H9 (cell line): ENCODE measurements around the gene DIP2C. TPM values are rescaled to one million over a fixed set of nuclear protein-coding genes. Genes with fewer than 3 reads are reported as not detected.

ENCODE experiments used
- DNase-seq: peaks from one replicate; pipeline ENCODE4 v3.0.0-alpha.2; 2017
- H2AFZ ChIP-seq: one replicate; pipeline ENCODE4 v1.6.1; 2013; ENCODE audit warnings: mild to moderate bottlenecking, low read length, control low read depth, moderate library complexity
- H2AK5ac ChIP-seq: 2 replicates; pipeline ENCODE4 v1.6.1; 2013; ENCODE audit warnings: low read length, control low read depth, mixed read lengths; ENCODE audit not compliant: insufficient read length
- H2BK120ac ChIP-seq: one replicate; pipeline ENCODE4 v1.6.1; 2013; ENCODE audit warnings: low read depth, mild to moderate bottlenecking, low read length, control low read depth, inconsistent platforms; ENCODE audit not compliant: poor library complexity, severe bottlenecking
- H2BK12ac ChIP-seq: 2 replicates; pipeline ENCODE4 v1.6.1; 2013; ENCODE audit warnings: low read length, control low read depth, mixed read lengths, low read depth; ENCODE audit not compliant: insufficient read length
- H2BK15ac ChIP-seq: 2 replicates; pipeline ENCODE4 v1.6.1; 2013; ENCODE audit warnings: low read depth, low read length, control low read depth
- H2BK20ac ChIP-seq: one replicate; pipeline ENCODE4 v1.6.1; 2013; ENCODE audit warnings: low read depth, mild to moderate bottlenecking, low read length, control low read depth, inconsistent platforms; ENCODE audit not compliant: poor library complexity, severe bottlenecking
- H2BK5ac ChIP-seq: 2 replicates; pipeline ENCODE4 v1.6.1; 2013; ENCODE audit warnings: low read length, control low read depth, mixed read lengths; ENCODE audit not compliant: insufficient read length
- H3K14ac ChIP-seq: 2 replicates; pipeline ENCODE4 v1.6.1; 2013; ENCODE audit warnings: low read length, control low read depth; ENCODE audit not compliant: insufficient read depth
- H3K18ac ChIP-seq: 2 replicates; pipeline ENCODE4 v1.6.1; 2013; ENCODE audit warnings: low read depth, mild to moderate bottlenecking, mixed read lengths, low read length, control low read depth; ENCODE audit not compliant: insufficient read length
- H3K23ac ChIP-seq: 2 replicates; pipeline ENCODE4 v1.6.1; 2013; ENCODE audit warnings: low read length, control low read depth, mixed read lengths, low read depth; ENCODE audit not compliant: insufficient read length
- H3K23me2 ChIP-seq: 2 replicates; pipeline ENCODE4 v1.6.1; 2013; ENCODE audit warnings: low read depth, mild to moderate bottlenecking, mixed read lengths, low read length, control low read depth; ENCODE audit not compliant: insufficient read length, poor library complexity, severe bottlenecking
- H3K27ac ChIP-seq: 2 replicates; pipeline ENCODE4 v1.5.1; 2013; ENCODE audit warnings: low read length, control low read depth, mixed read lengths, low read depth; ENCODE audit not compliant: insufficient read length
- H3K27me3 ChIP-seq: 2 replicates; pipeline ENCODE4 v1.6.1; 2013; ENCODE audit warnings: low read length, control low read depth, inconsistent platforms; ENCODE audit not compliant: insufficient read depth
- H3K4ac ChIP-seq: 2 replicates; pipeline ENCODE4 v1.6.1; 2013; ENCODE audit warnings: low read depth, mild to moderate bottlenecking, control low read depth, inconsistent platforms, low read length, moderate library complexity
- H3K4me1 ChIP-seq: 2 replicates; pipeline ENCODE4 v1.6.1; 2013; ENCODE audit warnings: low read length, control low read depth, inconsistent platforms; ENCODE audit not compliant: insufficient read depth
- H3K4me2 ChIP-seq: 2 replicates; pipeline ENCODE4 v1.6.1; 2013; ENCODE audit warnings: low read length, control low read depth, mixed read lengths; ENCODE audit not compliant: insufficient read length, insufficient read depth
- H3K56ac ChIP-seq: 2 replicates; pipeline ENCODE4 v1.6.1; 2013; ENCODE audit warnings: low read depth, mild to moderate bottlenecking, mixed read lengths, low read length, control low read depth; ENCODE audit not compliant: insufficient read length
- H3K79me1 ChIP-seq: 2 replicates; pipeline ENCODE4 v1.6.1; 2013; ENCODE audit warnings: low read depth, mild to moderate bottlenecking, moderate library complexity, low read length, control low read depth, inconsistent platforms; ENCODE audit not compliant: insufficient read depth, poor library complexity, severe bottlenecking
- H3K79me2 ChIP-seq: 2 replicates; pipeline ENCODE4 v1.6.1; 2013; ENCODE audit warnings: low read length, control low read depth, inconsistent platforms; ENCODE audit not compliant: insufficient read depth
- H3K9ac ChIP-seq: 2 replicates; pipeline ENCODE4 v1.6.1; 2013; ENCODE audit warnings: low read length, control low read depth, mixed read lengths; ENCODE audit not compliant: insufficient read length; ENCODE audit errors: extremely low read depth
- H3K9me3 ChIP-seq: one replicate; pipeline ENCODE4 v1.6.1; 2013; ENCODE audit warnings: low read depth, low read length, inconsistent platforms; ENCODE audit not compliant: control insufficient read depth
- H3T11ph ChIP-seq: one replicate; pipeline ENCODE4 v1.6.1; 2013; ENCODE audit warnings: mild to moderate bottlenecking, low read length, control low read depth, inconsistent platforms
- H4K20me1 ChIP-seq: one replicate; pipeline ENCODE4 v1.6.1; 2013; ENCODE audit not compliant: control insufficient read depth, insufficient read length, insufficient read depth
- H4K5ac ChIP-seq: 2 replicates; pipeline ENCODE4 v1.6.1; 2013; ENCODE audit warnings: low read depth, mild to moderate bottlenecking, mixed read lengths, low read length, control low read depth; ENCODE audit not compliant: insufficient read length
- H4K8ac ChIP-seq: replicated peaks from 2 replicates; pipeline ENCODE4 v1.6.1; 2013; ENCODE audit warnings: low read length, control low read depth, mixed read lengths, low read depth; ENCODE audit not compliant: insufficient read length
- H4K91ac ChIP-seq: 2 replicates; pipeline ENCODE4 v1.6.1; 2013; ENCODE audit warnings: low read depth, mild to moderate bottlenecking, moderate library complexity, mixed read lengths, low read length, control low read depth; ENCODE audit not compliant: insufficient read length
- H3K27ac Mint-ChIP-seq, 3 experiments: 2 replicates in 2 of 3; 3 replicates in 1 of 3; pipeline ENCODE4 v1.8.0; 2020 to 2021; ENCODE audit warnings: mixed read lengths in 3 of 3, mild to moderate bottlenecking in 1 of 3, moderate library complexity in 1 of 3
- H3K27me3 Mint-ChIP-seq: 2 replicates; pipeline ENCODE4 v1.8.0; 2021; ENCODE audit warnings: low read depth, mild to moderate bottlenecking, moderate library complexity, mixed read lengths
- H3K36me3 Mint-ChIP-seq, 3 experiments: 2 replicates in 2 of 3; 3 replicates in 1 of 3; pipeline ENCODE4 v1.8.0; 2020 to 2021; ENCODE audit warnings: low read depth in 3 of 3, mixed read lengths in 3 of 3; ENCODE audit not compliant: insufficient read depth in 1 of 3
- H3K4me1 Mint-ChIP-seq, 2 experiments: 2 replicates each; pipeline ENCODE4 v1.8.0; 2020; ENCODE audit warnings: mixed read lengths in 2 of 2
- H3K4me3 Mint-ChIP-seq, 2 experiments: 2 replicates in 1 of 2; 3 replicates in 1 of 2; pipeline ENCODE4 v1.8.0; 2020 to 2021; ENCODE audit warnings: mild to moderate bottlenecking in 2 of 2, mixed read lengths in 2 of 2, moderate library complexity in 1 of 2
- H3K9me3 Mint-ChIP-seq, 2 experiments: 2 replicates in 1 of 2; 3 replicates in 1 of 2; pipeline ENCODE4 v1.8.0; 2020; ENCODE audit warnings: mild to moderate bottlenecking in 2 of 2, mixed read lengths in 2 of 2, moderate library complexity in 1 of 2
- WGBS: extraction: QIAGEN DNeasy Blood & Tissue Kit; methylation state at CpG from one replicate; pipeline ENCODE4 v1.1.7; 2013; ENCODE audit warnings: missing lambda C conversion rate, low lambda C conversion rate, mixed read lengths; ENCODE audit not compliant: insufficient read length; ENCODE audit errors: extremely low coverage; 5-methylcytosine and 5-hydroxymethylcytosine counted together
- total RNA-seq: library from RNA; stranded (reverse); gene quantifications from 2 replicates; pipeline ENCODE4 v1.2.1, GENCODE V29; 2021
- TF ChIP-seq, protein P1 (sequence below): fragments of 200-600 bp; sonication (generic); conservative IDR thresholded peaks from 3 replicates; pipeline ENCODE4 v1.8.0; 2021; ENCODE audit warnings: antibody characterized with exemption, mild to moderate bottlenecking

The DIP2C gene
- total RNA-seq, 1 experiment from 2014 or later: 7.9 TPM

DNA sequence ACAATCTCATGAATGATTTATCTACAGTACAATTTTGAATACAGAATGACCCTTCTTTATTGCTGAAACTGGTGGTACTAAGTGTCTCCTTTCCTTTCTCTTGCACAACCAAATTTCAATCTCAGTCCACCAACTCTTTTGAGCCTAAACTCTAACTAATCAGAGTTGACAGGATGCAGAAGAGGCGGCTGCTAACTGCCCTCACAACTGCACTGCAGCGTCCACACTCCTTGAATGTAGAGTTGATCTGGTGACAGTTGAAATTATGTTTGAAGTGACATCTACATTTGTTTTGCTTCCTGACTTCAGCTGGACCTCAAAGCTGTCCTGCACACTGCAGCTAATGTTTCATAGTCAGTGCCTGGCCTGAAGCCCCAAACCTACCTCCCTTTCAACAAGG lies 414.6 kb downstream of the DIP2C start:
- H2AFZ ChIP-seq: no peak overlapping the region

More for the DNA sequence above, 414.6 kb downstream of the DIP2C start:
- Histone ChIP-seq H2AK5ac (no peak overlapping the region), H3K27me3 (no peaks in the 10 kb centered on the region), H3K79me2 (no peaks in the 10 kb centered on the region), H3K4me1 (no peaks in the 10 kb centered on the region), H3K27ac (no peak overlapping the region), H3K9ac (no peak overlapping the region), H3K56ac (no peak overlapping the region), H4K5ac (no peak overlapping the region), H4K20me1 (no peaks in the 10 kb centered on the region), H3K23me2 (peaks cover 4% of the 10 kb centered on the region), H4K8ac (no peak overlapping the region), H3K14ac (no peak overlapping the region), H3K9me3 (no peaks in the 10 kb centered on the region), H4K91ac (no peak overlapping the region), H2BK120ac (no peak overlapping the region), H3K23ac (no peak overlapping the region), H2BK5ac (no peak overlapping the region), H3K79me1 (no peaks in the 10 kb centered on the region), H3T11ph (no peak overlapping the region), H3K18ac (no peak overlapping the region), H3K4ac (no peak overlapping the region), H2BK20ac (no peak overlapping the region), H2BK15ac (no peak overlapping the region), H3K4me2 (no peak overlapping the region), H2BK12ac (no peak overlapping the region)
- Mint-ChIP-seq H3K27ac (no peak overlapping the region), H3K27me3 (no peaks in the 10 kb centered on the region; the same call in 1 of the 2 replicates), H3K36me3 (peaks cover 0 to 12% (median 4%) of the 10 kb centered on the region in 3 experiments; a peak in 4 of 7 replicates), H3K9me3 (no peaks in the 10 kb centered on the region), H3K4me3 (no peak overlapping the region), H3K4me1 (peaks cover 9 to 10% of the 10 kb centered on the region in 2 experiments)
- WGBS: no CpG with 5 or more reads among the region's 2 CpGs
- TF ChIP-seq, protein P1, sequence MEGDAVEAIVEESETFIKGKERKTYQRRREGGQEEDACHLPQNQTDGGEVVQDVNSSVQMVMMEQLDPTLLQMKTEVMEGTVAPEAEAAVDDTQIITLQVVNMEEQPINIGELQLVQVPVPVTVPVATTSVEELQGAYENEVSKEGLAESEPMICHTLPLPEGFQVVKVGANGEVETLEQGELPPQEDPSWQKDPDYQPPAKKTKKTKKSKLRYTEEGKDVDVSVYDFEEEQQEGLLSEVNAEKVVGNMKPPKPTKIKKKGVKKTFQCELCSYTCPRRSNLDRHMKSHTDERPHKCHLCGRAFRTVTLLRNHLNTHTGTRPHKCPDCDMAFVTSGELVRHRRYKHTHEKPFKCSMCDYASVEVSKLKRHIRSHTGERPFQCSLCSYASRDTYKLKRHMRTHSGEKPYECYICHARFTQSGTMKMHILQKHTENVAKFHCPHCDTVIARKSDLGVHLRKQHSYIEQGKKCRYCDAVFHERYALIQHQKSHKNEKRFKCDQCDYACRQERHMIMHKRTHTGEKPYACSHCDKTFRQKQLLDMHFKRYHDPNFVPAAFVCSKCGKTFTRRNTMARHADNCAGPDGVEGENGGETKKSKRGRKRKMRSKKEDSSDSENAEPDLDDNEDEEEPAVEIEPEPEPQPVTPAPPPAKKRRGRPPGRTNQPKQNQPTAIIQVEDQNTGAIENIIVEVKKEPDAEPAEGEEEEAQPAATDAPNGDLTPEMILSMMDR: no peak
- no peak for DNase-seq
